BLaER1 treated with 17β-estradiol and CSF1 and Interleukin-3, amounts not matched to agents 10 nM and 100 nM (cell line): ENCODE data around the gene ACVR1C.

ENCODE experiments used
- H3K27ac ChIP-seq, 11 experiments: shearing (Covaris generic); formaldehyde crosslinking; 2 replicates each; pipeline ENCODE4 v1.8.1; 2022
- H3K27me3 ChIP-seq, 11 experiments: shearing (Covaris generic); formaldehyde crosslinking; 2 replicates each; pipeline ENCODE4 v1.8.1; 2022
- H3K36me3 ChIP-seq, 11 experiments: shearing (Covaris generic); formaldehyde crosslinking; 2 replicates each; pipeline ENCODE4 v1.8.1; 2022
- H3K4me1 ChIP-seq, 10 experiments: shearing (Covaris generic); formaldehyde crosslinking; 2 replicates each; pipeline ENCODE4 v1.8.1; 2022
- H3K4me2 ChIP-seq, 11 experiments: shearing (Covaris generic); formaldehyde crosslinking; 2 replicates each; pipeline ENCODE4 v1.8.1; 2022
- H3K4me3 ChIP-seq, 10 experiments: shearing (Covaris generic); formaldehyde crosslinking; 2 replicates each; pipeline ENCODE4 v1.8.1; 2022
- H3K9ac ChIP-seq, 11 experiments: shearing (Covaris generic); formaldehyde crosslinking; 2 replicates each; pipeline ENCODE4 v1.8.1; 2022
- H3K9me3 ChIP-seq, 11 experiments: shearing (Covaris generic); formaldehyde crosslinking; replicated peaks in 1 of 11; 2 replicates each; pipeline ENCODE4 v1.8.1; 2022
- H4K20me1 ChIP-seq, 11 experiments: shearing (Covaris generic); formaldehyde crosslinking; 2 replicates each; pipeline ENCODE4 v1.8.1; 2022
- Cebpa-rat ChIP-seq, 11 experiments: shearing (Covaris generic); IDR thresholded peaks; 2 replicates each; pipeline ENCODE4 v1.8.1; 2022

The ACVR1C gene

DNA sequence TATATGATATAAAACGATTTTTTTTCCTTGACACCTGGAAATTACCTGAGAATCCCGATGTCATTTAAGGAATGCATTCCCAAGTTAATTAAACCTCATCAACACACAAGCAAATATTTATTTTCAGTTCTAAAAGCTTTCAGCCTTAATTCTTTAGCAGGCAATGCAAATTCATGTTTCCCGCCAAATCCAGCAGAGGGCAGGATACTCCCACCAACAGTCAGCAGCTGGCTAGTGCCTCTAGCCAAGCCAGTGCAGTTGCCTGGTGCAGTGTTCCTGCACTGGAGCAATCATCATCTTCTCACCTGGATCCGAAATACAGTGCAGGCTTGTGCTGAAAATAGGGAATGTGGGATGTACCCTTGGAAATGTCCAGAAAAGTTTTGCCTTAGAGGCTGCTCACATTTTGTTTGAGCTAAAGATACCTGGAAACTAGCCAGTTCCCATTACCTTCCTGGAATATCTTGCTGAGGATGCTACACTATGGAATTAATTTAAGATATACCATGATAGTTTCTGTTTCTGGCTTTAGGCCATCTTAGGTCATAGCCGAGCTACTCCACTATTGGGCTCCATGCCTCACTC, 136.4 kb downstream of the ACVR1C start:
- Histone ChIP-seq H3K4me2 (peak overlapping the region in 4 of 11 experiments; percentile 4 to 53 (median 42); a peak in 5 of 22 replicates), H3K9me3 (no peaks in the 10 kb centered on the region), H3K4me1 (peaks cover 0 to 48% (median 10%) of the 10 kb centered on the region in 10 experiments; a peak in 11 of 20 replicates), H4K20me1 (no peaks in the 10 kb centered on the region), H3K36me3 (no peaks in the 10 kb centered on the region), H3K27ac (no peak overlapping the region), H3K27me3 (no peaks in the 10 kb centered on the region), H3K4me3 (no peak overlapping the region), H3K9ac (no peak overlapping the region)
- no peak for TF ChIP-seq Cebpa-rat (IDR thresholded peaks at IDR 0.05)

DNA sequence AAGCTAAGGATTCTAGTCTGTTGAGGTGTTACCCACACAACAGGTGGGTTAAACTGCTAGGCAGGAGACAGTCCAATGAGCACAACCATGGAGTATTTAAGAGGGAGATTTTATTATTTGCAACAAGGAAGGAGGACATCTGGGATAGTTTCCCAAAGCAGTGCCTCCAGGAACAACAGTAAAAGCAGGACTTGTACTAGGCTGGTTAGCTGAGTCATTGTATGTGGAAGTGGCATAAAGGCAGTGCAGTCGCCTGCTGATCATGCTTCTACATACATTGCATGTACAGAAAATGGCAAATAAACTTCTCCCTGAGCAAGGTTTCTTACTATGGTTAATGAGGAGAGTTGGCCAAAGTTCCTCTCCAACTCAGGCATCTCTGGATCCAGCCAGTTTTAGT, 138.7 kb downstream of the ACVR1C start:
- H3K9ac ChIP-seq, result no peak overlapping the region
- no peaks in the 10 kb centered on the region for H4K20me1 ChIP-seq
- H3K27ac ChIP-seq, result no peak overlapping the region; a peak in 1 of 22 replicates
- no peaks in the 10 kb centered on the region for H3K36me3 ChIP-seq
- H3K4me1 ChIP-seq, result peaks cover 0 to 48% (median 10%) of the 10 kb centered on the region in 10 experiments; a peak in 11 of 20 replicates
- no peaks in the 10 kb centered on the region for H3K27me3 ChIP-seq
- no peak overlapping the region for H3K4me3 ChIP-seq
- no peak for TF ChIP-seq Cebpa-rat (IDR thresholded peaks at IDR 0.05)
- no peaks in the 10 kb centered on the region for H3K9me3 ChIP-seq
- peak overlapping the region in 5 of 11 experiments; percentile 30 to 67 (median 39); a peak in 10 of 22 replicates for H3K4me2 ChIP-seq

DNA sequence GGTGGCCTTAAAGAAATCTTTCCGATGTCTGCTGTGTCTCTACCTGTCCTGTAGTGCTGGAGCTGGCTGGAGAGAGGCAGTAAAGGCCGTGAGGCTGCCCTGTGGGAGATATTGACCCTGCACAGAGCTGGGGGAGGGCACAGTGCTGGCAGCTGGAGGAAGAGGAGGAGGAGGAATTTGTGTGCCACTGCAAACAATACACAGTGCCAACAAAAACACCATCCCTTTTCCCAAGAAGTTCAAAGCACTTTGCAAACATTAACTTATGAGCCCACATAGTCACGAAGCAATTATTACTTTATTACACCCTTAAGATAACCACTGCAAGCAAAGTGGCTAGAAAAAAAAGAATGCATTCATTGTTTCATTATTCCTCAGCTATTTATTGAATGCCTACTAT, 139.8 kb downstream of the ACVR1C start:
- no peak overlapping the region for H3K4me3 ChIP-seq
- H3K36me3 ChIP-seq, result no peaks in the 10 kb centered on the region
- no peaks in the 10 kb centered on the region for H3K27me3 ChIP-seq
- H4K20me1 ChIP-seq, result no peaks in the 10 kb centered on the region
- no peak overlapping the region for H3K9ac ChIP-seq
- no peak for TF ChIP-seq Cebpa-rat (IDR thresholded peaks at IDR 0.05)
- no peaks in the 10 kb centered on the region for H3K9me3 ChIP-seq
- no peak overlapping the region for H3K27ac ChIP-seq
- peaks cover 0 to 46% (median 10%) of the 10 kb centered on the region in 10 experiments; a peak in 11 of 20 replicates for H3K4me1 ChIP-seq
- peak overlapping the region in 1 of 11 experiments; percentile 30; a peak in 1 of 22 replicates for H3K4me2 ChIP-seq

DNA sequence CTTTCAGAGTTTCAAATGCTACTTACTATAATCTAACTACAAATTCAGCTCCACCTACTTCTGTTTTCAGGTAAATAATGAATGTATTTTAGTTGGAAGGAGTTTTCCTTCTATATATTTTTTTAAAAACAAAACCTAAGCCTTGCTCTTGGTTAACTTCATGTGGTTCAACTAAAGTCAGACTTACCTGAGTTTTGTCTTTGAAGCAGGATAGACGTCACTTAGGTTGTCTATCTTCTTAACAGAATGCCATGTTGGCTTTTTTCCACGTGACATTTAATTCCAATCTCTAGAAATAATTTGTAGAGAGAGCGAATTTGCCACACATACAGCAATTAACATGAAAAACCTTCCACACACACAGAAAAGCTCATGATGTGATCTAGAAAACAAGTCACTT, 140.9 kb downstream of the ACVR1C start:
- H3K27ac ChIP-seq, result no peak overlapping the region
- no peaks in the 10 kb centered on the region for H3K36me3 ChIP-seq
- no peak for TF ChIP-seq Cebpa-rat (IDR thresholded peaks at IDR 0.05)

DNA sequence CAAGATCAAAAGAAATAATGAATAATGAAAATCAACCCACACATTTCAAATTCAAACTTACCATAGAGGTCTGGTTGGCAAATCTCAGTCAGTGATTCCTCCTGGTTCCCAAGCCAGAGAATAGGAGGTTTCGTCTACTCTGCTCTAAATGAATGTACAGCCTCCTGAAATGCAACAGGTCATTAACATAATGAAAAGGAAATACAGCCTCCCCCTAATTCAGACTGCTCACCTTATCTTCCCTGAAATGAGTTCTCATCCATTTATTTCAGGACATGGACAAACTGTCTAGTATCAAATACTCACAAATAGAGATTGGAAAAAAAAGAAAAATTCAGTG, 141.4 kb downstream of the ACVR1C start:
- H3K4me3 ChIP-seq, result no peak overlapping the region
- peaks cover 0 to 30% (median 3%) of the 10 kb centered on the region in 10 experiments; a peak in 10 of 20 replicates for H3K4me1 ChIP-seq
- H3K4me2 ChIP-seq, result no peak overlapping the region
- no peaks in the 10 kb centered on the region for H3K9me3 ChIP-seq
- H3K36me3 ChIP-seq, result no peaks in the 10 kb centered on the region
- no peaks in the 10 kb centered on the region for H3K27me3 ChIP-seq
- no peak overlapping the region for H3K9ac ChIP-seq
- no peaks in the 10 kb centered on the region for H4K20me1 ChIP-seq
- no peak overlapping the region for H3K27ac ChIP-seq
- TF ChIP-seq Cebpa-rat (IDR thresholded peaks at IDR 0.05), result no peak

More for the DNA sequence above, 140.9 kb downstream of the ACVR1C start:
- H3K9ac ChIP-seq, result no peak overlapping the region
- H3K4me3 ChIP-seq, result no peak overlapping the region
- no peak overlapping the region for H3K4me2 ChIP-seq
- no peaks in the 10 kb centered on the region for H4K20me1 ChIP-seq
- no peaks in the 10 kb centered on the region for H3K9me3 ChIP-seq
- H3K27me3 ChIP-seq, result no peaks in the 10 kb centered on the region
- H3K4me1 ChIP-seq, result peaks cover 0 to 34% (median 3%) of the 10 kb centered on the region in 10 experiments; a peak in 10 of 20 replicates

DNA sequence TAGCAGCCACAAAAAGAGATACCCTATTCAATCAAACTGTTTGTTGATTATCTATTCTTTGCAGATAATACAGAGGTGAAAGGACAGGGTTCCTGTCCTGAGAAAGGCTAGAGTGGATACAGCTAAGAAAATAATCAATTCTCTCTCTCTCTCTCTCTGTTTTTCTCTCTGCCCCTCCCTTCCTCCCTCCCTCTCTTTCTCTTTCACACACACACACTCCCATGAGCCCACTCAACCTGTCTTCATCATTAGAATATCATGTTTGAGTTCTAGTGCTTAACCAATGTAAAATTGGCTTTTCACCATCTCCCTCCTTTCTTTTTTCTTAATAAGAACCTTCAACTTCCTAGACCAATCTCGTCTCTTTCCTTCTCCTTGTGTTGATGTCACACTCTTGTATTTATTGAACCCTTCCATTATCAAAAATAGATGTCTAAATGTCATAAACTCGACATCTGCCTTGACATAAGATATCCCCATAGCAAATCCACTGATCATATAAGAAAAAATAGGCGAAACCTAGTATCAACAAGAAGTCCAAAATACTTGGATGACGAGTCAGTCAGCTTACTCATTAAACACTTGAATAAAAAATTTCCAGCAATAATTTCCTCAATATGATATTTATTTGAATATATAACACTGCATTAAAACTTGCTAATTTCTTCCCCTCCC, 141.9 kb downstream of the ACVR1C start:
- Histone ChIP-seq H3K4me2 (no peak overlapping the region), H3K9ac (no peak overlapping the region), H3K4me1 (peaks cover 0 to 26% (median 3%) of the 10 kb centered on the region in 10 experiments; a peak in 10 of 20 replicates), H3K36me3 (no peaks in the 10 kb centered on the region), H4K20me1 (no peaks in the 10 kb centered on the region), H3K27me3 (no peaks in the 10 kb centered on the region), H3K4me3 (no peak overlapping the region), H3K9me3 (no peaks in the 10 kb centered on the region), H3K27ac (no peak overlapping the region)
- TF ChIP-seq Cebpa-rat (IDR thresholded peaks at IDR 0.05), result no peak

DNA sequence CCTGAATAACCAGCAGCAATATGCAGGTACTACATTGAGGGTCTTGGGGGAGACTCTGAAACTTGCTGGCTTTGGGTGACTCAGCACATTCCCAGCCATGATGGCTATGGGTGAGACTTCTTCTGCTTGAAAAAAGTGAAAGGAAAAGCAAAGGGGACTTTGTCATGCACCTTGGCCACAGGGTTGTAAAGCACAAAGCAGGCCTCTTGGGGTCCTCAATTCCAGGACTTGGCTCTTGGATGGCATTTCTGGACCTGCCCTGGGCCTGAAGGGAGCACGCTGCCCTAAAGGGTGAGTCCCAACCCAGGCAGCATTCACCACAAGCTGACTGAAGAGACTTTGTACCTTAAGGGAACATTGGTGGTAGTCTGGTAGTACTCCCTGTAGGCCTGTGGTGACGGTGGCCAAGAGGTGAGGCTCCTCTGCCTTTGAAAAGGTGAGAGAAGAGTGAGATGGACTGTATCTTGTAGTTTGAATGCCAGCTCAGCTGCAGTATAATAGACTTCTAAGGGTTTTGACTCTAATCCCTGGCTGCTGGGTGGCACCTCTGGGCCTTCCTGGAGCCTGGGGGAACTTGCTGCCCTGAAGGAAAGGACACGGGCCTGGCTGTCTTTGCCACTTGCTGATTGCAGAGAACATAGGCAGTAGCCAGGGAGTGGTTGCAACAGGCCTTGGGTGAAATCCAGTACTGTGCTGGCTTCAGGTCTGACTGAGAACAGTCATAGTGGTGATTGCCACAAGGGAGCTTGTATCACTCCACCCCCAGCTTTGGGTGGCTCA, 148.3 kb downstream of the ACVR1C start:
- Histone ChIP-seq H3K27me3 (no peaks in the 10 kb centered on the region), H3K27ac (peak overlapping the region; percentile 3 to 63 (median 31); a peak in 15 of 22 replicates), H3K9me3 (peaks cover 0 to 10% (median 0%) of the 10 kb centered on the region in 11 experiments; a peak in 1 of 22 replicates), H4K20me1 (no peaks in the 10 kb centered on the region), H3K4me2 (peak overlapping the region in 5 of 11 experiments; percentile 14 to 60 (median 43); a peak in 10 of 22 replicates), H3K4me3 (no peak overlapping the region), H3K36me3 (no peaks in the 10 kb centered on the region), H3K9ac (no peak overlapping the region; a peak in 1 of 22 replicates), H3K4me1 (peaks cover 0 to 30% (median 11%) of the 10 kb centered on the region in 10 experiments; a peak in 11 of 20 replicates)
- TF ChIP-seq Cebpa-rat (IDR thresholded peaks at IDR 0.05), result no peak

DNA sequence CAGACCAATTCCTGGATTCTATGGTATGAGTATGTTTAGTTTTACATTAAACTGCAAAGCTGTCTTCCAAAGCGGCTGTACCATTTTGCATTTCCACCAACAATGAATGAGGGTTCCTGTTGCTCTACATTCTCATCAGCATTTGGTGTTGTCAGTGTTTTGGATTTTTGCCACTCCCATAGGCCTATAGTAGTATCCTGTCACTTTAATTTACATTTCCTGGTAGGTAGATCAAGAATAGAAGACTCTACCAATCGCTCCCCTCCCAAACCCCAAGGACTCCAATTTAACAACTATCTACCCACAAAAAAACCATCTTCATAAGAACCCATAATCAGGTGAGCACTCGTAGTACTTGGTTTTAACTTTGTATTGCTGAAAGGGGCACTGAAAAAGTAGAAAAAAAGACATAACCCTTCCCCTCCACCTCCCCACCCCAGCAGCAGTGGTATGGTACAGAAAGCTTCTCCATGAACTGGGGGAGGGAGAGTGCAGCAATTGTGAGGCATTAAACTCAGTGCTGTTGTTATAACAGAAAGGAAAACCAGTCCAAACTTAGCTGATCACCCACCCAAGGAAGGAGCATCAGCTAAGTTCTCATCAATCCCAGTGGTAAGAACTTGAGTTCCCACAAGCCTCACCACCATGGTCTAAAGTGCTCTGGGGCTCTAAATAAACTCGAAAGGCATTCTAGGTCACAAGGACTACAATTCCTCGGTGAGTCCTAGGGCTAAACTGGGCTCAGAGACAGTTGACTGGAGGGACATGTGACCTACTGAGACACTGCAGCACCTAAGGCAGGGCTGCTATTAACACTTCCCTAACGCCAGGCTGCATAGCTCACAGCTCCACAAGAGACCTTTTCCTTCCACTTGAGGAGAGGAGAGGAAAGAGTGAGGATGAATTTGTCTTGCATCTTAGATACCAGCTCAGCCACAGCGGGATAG, 149.3 kb downstream of the ACVR1C start:
- Histone ChIP-seq H3K27ac (peak overlapping the region in 10 of 11 experiments; percentile 13 to 63 (median 37); a peak in 14 of 22 replicates), H3K4me1 (peaks cover 0 to 30% (median 11%) of the 10 kb centered on the region in 10 experiments; a peak in 11 of 20 replicates), H3K9me3 (peaks cover 0 to 10% (median 0%) of the 10 kb centered on the region in 11 experiments; a peak in 1 of 22 replicates), H3K4me3 (no peak overlapping the region), H3K27me3 (no peaks in the 10 kb centered on the region), H3K9ac (no peak overlapping the region; a peak in 1 of 22 replicates), H4K20me1 (no peaks in the 10 kb centered on the region), H3K36me3 (no peaks in the 10 kb centered on the region), H3K4me2 (peak overlapping the region in 5 of 11 experiments; percentile 14 to 60 (median 43); a peak in 9 of 22 replicates)
- TF ChIP-seq Cebpa-rat (IDR thresholded peaks at IDR 0.05), result no peak
